ENCODE results near the gene TBX2.

TBX2 gene

DNA sequence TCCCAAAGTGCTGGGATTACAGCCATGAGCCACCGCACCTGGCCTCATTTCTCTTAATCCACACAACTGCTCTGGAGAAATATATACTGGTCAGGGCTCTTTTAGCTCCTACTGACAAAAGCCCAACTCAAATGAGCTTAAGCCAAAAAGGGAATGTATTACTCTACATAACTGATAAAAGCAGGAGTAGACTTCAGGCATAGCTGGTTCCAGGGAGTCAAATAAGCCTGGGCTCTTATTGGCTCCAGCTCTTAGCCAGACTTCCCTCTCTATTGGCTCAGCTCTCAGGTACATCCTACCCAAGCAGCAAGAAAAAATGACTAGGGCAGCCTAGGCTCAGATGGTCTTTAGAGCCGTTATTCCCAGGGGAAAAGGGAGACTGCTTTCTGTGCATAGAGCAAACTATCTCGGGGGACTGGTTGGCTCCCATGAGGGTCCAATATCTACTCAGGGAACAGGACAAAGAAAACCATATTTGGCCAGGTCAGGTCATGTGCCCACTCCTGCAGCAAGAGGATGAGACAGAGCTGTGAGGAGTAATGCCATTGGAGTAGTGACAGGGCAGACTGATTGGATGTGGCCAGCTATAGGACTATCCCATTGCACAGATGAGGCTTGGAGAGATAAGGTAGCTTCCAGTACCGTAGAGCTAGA is 21.2 kb downstream of the TBX2 start:
- peaks cover 43% of the 10 kb centered on the region for H3K27me3 Mint-ChIP-seq (ENCODE audit: low read depth, poor library complexity)

GRCh38 chr17:61421460-61421859 is 21.8 kb downstream of the TBX2 start:
- H3K27me3 Mint-ChIP-seq (ENCODE audit: low read depth, poor library complexity), result peaks cover 45% of the 10 kb centered on the region
- DNase-seq, result no peak
- no peaks in the 10 kb centered on the region for H3K36me3 Mint-ChIP-seq (ENCODE audit: low read depth)
- no peak overlapping the region for H3K4me3 Mint-ChIP-seq
- no peak for TF ChIP-seq CTCF (IDR thresholded peaks at IDR 0.05)
- H3K9me3 Mint-ChIP-seq, result no peaks in the 10 kb centered on the region
- H3K4me1 Mint-ChIP-seq, result peaks cover 15% of the 10 kb centered on the region
- no peak overlapping the region for H3K27ac Mint-ChIP-seq

More for the DNA sequence above, 21.2 kb downstream of the TBX2 start:
- DNase-seq, result no peak
- H3K27ac Mint-ChIP-seq, result no peak overlapping the region
- no peaks in the 10 kb centered on the region for H3K9me3 Mint-ChIP-seq
- H3K36me3 Mint-ChIP-seq (ENCODE audit: low read depth), result no peaks in the 10 kb centered on the region
- peaks cover 19% of the 10 kb centered on the region for H3K4me1 Mint-ChIP-seq
- no peak overlapping the region for H3K4me3 Mint-ChIP-seq
- TF ChIP-seq CTCF (IDR thresholded peaks at IDR 0.05), result no peak

GRCh38 chr17:61422116-61422799 is 22.6 kb downstream of the TBX2 start:
- Mint-ChIP-seq H3K27me3 (ENCODE audit: low read depth, poor library complexity) (peaks cover 45% of the 10 kb centered on the region), H3K9me3 (no peaks in the 10 kb centered on the region), H3K36me3 (ENCODE audit: low read depth) (no peaks in the 10 kb centered on the region), H3K4me3 (no peak overlapping the region), H3K27ac (no peak overlapping the region), H3K4me1 (peaks cover 13% of the 10 kb centered on the region)
- DNase-seq, result no peak
- no peak for TF ChIP-seq CTCF (IDR thresholded peaks at IDR 0.05)

DNA sequence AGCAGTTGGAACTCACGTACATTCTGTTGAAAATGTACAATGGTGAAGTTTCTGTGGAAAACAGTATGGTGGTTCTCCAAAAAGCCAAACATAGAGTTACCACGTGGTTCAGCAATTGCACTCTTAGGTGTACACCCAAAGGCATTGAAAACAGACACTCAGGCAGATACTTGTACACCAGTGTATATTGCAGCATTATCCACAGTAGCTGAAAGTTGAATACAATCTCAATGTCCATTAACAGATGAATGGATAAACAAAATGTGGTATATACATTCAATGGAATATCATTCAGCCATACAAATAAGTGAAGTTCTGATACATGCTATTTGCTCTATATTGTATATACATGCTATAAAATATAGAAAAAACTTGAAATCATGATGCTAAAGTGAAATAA is 23.2 kb downstream of the TBX2 start:
- Mint-ChIP-seq H3K9me3 (no peaks in the 10 kb centered on the region), H3K27me3 (ENCODE audit: low read depth, poor library complexity) (peaks cover 42% of the 10 kb centered on the region), H3K4me1 (peaks cover 13% of the 10 kb centered on the region), H3K36me3 (ENCODE audit: low read depth) (no peaks in the 10 kb centered on the region), H3K4me3 (no peak overlapping the region), H3K27ac (no peak overlapping the region)
- DNase-seq, result no peak
- no peak for TF ChIP-seq CTCF (IDR thresholded peaks at IDR 0.05)

DNA sequence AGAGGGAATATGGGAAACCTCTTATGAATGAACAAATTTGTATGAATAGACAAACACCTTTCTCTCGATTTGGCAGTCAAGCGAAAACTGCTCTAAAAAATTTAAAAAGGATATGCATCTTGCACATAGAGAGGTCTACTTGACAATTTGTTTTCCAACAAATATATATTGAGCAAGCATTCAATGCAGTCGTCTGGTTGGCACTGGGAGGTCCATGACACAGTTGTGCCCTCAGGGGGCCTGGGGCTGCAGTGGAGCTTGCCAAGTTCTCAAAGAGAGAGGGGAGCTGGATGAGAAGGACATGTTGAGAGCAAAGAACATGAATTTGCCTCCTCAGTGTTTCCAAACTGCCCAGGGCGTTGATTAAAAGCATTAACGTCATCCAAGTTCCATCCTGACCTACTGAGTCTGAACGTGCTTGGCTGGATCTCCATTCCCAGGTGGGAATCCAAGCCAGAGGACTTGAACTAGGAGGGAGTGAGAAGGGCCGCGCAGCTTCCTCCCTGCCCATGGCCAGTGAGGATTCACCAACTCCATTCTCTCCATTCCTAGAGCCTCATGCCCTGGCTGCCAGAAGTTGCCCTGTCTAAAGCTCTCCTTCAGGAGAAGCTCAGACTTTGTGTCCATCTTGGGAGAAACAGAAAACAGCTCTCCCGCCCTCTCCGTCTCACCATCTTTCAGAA is 24.5 kb downstream of the TBX2 start:
- no peak for TF ChIP-seq CTCF (IDR thresholded peaks at IDR 0.05)
- Mint-ChIP-seq H3K27me3 (ENCODE audit: low read depth, poor library complexity) (peaks cover 38% of the 10 kb centered on the region), H3K9me3 (no peaks in the 10 kb centered on the region)

More for the DNA sequence above, 24.5 kb downstream of the TBX2 start:
- H3K4me3 Mint-ChIP-seq, result no peak overlapping the region
- no peak overlapping the region for H3K27ac Mint-ChIP-seq
- no peaks in the 10 kb centered on the region for H3K36me3 Mint-ChIP-seq (ENCODE audit: low read depth)
- H3K4me1 Mint-ChIP-seq, result peaks cover 13% of the 10 kb centered on the region
- no peak for DNase-seq
